Left lung (tissue), 10 donors: ENCODE results near the gene PAAF1. TPM values are rescaled to one million over a fixed set of nuclear protein-coding genes. Genes with fewer than 3 reads are reported as not detected.

Experiments
- ATAC-seq: fragments of 200-7000 bp; cut with Tn5 transposase; one replicate; pipeline ENCODE4 v1.9.1; 2020; ENCODE audit warnings: moderate library complexity
- DNase-seq, 4 donors: peaks; one replicate each; pipeline ENCODE4 v3.0.0-alpha.2; 2013 to 2020
- H3K27ac ChIP-seq, 2 donors: fragments of 200-600 bp; sonication (generic) in 1 of 2; one replicate each; pipeline versions ENCODE4 v1.5.0 to v1.8.0; 2020 to 2021
- H3K27me3 ChIP-seq, 2 donors: fragments of 200-600 bp; sonication (generic) in 1 of 2; one replicate each; pipeline versions ENCODE4 v1.5.0 to v1.8.0; 2020 to 2021
- H3K36me3 ChIP-seq, 2 donors: fragments of 200-600 bp; sonication (generic) in 1 of 2; one replicate each; pipeline versions ENCODE4 v1.5.0 to v1.8.0; 2020 to 2021
- H3K4me1 ChIP-seq, 2 donors: fragments of 200-600 bp; one replicate each; pipeline ENCODE4 v1.8.0; 2021
- H3K4me3 ChIP-seq, 2 donors: fragments of 200-600 bp; sonication (generic) in 1 of 2; one replicate each; pipeline versions ENCODE4 v1.5.0 to v1.8.0; 2020 to 2021; ENCODE audit warnings: mild to moderate bottlenecking in 1 of 2
- H3K9me3 ChIP-seq, 2 donors: fragments of 200-600 bp; sonication (generic) in 1 of 2; one replicate each; pipeline versions ENCODE4 v1.5.0 to v1.8.0; 2020 to 2021
- intact Hi-C, 2 donors: fragments of 100-400 bp; cut with DNase I; formaldehyde crosslinking; loops; one replicate each; pipeline versions ENCODE4 v1.11.2 to v1.14.2; 2022
- polyA plus RNA-seq, 6 donors: library from polyadenylated mRNA; unstranded; fragments of 120-200 nt; gene quantifications; one replicate each; pipeline ENCODE4 v1.2.1, GENCODE V29; 2013; ENCODE audit not compliant: insufficient read length in 6 of 6
- total RNA-seq, 2 donors: library from RNA; stranded (reverse); fragmentation: NEBNext Ultra II Directional; extraction: Animal tissue kit (Norgen Biotek cat#: 25700); gene quantifications; one replicate each; pipeline ENCODE4 v1.2.1, GENCODE V29; 2021
- TF ChIP-seq, protein P1 (sequence below), 2 donors: fragments of 200-600 bp; sonication (generic) in 1 of 2; IDR thresholded peaks; one replicate each; pipeline versions ENCODE4 v1.5.0 to v1.8.0; 2021; ENCODE audit warnings: antibody characterized with exemption in 2 of 2
- donor health status: DM: no; HTN: yes; CAD: no.
- donor health status: DM: no; HTN: no; CAD: no.

Gene PAAF1
- total and polyA plus RNA-seq, 8 donors = 13.0 to 47.3 (median 34.3) TPM

GRCh38 chr11:73889536-73889935 is 12.7 kb downstream of the PAAF1 start:
- DNase-seq (no peak), ATAC-seq (no peak)
- Histone ChIP-seq H3K27ac (no peak overlapping the region), H3K9me3 (no peaks in the 10 kb centered on the region), H3K27me3 (no peaks in the 10 kb centered on the region), H3K4me1 (no peaks in the 10 kb centered on the region), H3K36me3 (peaks cover 0 to 31% of the 10 kb centered on the region in 2 donors), H3K4me3 (no peak overlapping the region)
- intact Hi-C loops = no loop called here
- TF ChIP-seq, protein P1, sequence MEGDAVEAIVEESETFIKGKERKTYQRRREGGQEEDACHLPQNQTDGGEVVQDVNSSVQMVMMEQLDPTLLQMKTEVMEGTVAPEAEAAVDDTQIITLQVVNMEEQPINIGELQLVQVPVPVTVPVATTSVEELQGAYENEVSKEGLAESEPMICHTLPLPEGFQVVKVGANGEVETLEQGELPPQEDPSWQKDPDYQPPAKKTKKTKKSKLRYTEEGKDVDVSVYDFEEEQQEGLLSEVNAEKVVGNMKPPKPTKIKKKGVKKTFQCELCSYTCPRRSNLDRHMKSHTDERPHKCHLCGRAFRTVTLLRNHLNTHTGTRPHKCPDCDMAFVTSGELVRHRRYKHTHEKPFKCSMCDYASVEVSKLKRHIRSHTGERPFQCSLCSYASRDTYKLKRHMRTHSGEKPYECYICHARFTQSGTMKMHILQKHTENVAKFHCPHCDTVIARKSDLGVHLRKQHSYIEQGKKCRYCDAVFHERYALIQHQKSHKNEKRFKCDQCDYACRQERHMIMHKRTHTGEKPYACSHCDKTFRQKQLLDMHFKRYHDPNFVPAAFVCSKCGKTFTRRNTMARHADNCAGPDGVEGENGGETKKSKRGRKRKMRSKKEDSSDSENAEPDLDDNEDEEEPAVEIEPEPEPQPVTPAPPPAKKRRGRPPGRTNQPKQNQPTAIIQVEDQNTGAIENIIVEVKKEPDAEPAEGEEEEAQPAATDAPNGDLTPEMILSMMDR (IDR thresholded peaks at IDR 0.05) = no peak

- DNase-seq = no peak
- Histone ChIP-seq H3K36me3 (peaks cover 0 to 25% of the 10 kb centered on the region in 2 donors), H3K9me3 (no peaks in the 10 kb centered on the region), H3K27me3 (no peaks in the 10 kb centered on the region), H3K4me1 (no peaks in the 10 kb centered on the region), H3K4me3 (no peak overlapping the region), H3K27ac (no peak overlapping the region)
- TF ChIP-seq, protein P1 (IDR thresholded peaks at IDR 0.05) = no peak
- no peak for ATAC-seq
- intact Hi-C loops = no loop called here
Observed at GRCh38 chr11:73893041-73893440, 16.2 kb downstream of the PAAF1 start.

DNA sequence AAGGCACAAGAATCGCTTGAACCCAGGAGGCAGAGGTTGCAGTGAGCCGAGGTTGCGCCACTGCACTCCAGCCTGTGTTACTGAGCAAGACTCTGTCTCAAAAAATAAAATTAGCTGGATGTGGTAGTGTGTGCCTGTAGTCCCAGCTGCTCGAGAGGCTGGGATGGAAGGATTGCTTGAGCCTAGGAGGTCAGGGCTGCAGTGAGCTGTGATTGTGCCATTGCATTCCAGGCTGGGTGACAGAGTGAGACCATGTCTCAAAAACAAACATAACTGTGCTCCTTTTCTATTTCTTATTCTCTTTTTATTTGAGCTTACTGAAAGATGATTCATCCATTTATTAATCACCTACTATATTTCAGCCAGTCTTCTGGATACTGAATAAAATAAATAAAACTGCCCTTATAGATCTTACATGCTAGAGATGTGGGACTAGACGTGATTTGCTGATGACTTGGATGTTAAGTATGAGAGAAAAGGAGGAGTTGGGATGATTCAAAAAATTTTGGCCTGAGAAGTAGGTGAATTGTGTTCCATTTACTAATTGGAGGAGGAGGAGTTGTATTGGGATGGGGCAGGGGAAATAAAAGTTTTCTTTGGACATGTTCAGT is 18.0 kb downstream of the PAAF1 start:
- Histone ChIP-seq H3K9me3 (no peaks in the 10 kb centered on the region), H3K27me3 (no peaks in the 10 kb centered on the region), H3K36me3 (peaks cover 0 to 36% of the 10 kb centered on the region in 2 donors), H3K4me1 (no peaks in the 10 kb centered on the region), H3K4me3 (no peak overlapping the region), H3K27ac (no peak overlapping the region)
- TF ChIP-seq, protein P1 (IDR thresholded peaks at IDR 0.05) = no peak
- intact Hi-C loops = no loop called here
- ATAC-seq (no peak), DNase-seq (no peak)

DNA sequence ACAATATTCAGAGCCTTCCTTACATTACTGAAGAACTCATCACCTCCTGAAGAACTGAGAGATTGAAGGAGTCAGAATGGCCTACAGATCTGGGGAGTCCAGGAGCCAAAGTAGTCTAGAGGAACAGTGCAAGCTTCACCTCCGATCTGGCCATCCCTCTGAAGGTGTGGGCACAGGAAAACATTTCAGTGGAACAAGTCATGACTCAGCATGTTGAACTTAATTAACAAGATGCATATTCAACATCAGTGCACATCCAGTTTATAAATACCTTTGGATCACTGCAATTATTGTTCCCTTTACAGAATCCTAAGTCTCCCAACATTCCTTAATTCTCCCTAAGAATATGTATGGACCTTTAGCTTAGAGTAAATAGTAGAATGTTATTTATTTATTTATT is 25.5 kb downstream of the PAAF1 start:
- no peak overlapping the region for H3K4me3 ChIP-seq
- no peak for DNase-seq
- intact Hi-C loops = no loop called here
- no peak for ATAC-seq
- no peak overlapping the region for H3K27ac ChIP-seq
- TF ChIP-seq, protein P1 (IDR thresholded peaks at IDR 0.05) = no peak
- H3K4me1 ChIP-seq = no peaks in the 10 kb centered on the region
- H3K27me3 ChIP-seq = no peaks in the 10 kb centered on the region
- peaks cover 0 to 38% of the 10 kb centered on the region in 2 donors for H3K36me3 ChIP-seq
- H3K9me3 ChIP-seq = no peaks in the 10 kb centered on the region

DNA sequence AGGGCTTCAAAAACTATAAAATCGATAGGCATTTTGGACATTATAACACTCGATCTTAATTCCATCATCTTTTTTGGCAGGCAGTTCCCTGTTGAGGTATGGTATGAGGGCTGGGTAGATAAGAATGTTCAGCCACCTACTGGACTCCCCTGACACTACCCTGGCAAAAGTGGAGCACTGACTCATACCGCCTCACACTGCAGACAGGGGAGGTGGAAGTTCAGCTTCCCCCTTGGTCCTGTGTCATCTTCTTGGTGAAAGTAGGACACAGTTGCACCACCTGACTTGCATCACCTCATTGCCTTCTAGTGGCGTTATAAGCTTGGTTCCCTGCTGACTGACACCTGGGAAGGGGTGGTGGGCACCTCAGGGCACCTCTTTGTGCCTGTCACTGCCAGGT is 30.4 kb downstream of the PAAF1 start:
- Histone ChIP-seq H3K4me3 (no peak overlapping the region), H3K36me3 (peaks cover 0 to 47% of the 10 kb centered on the region in 2 donors), H3K9me3 (no peaks in the 10 kb centered on the region), H3K27ac (no peak overlapping the region), H3K27me3 (no peaks in the 10 kb centered on the region), H3K4me1 (peaks cover 0 to 3% of the 10 kb centered on the region in 2 donors)
- no peak for DNase-seq
- TF ChIP-seq, protein P1 (IDR thresholded peaks at IDR 0.05) = no peak
- intact Hi-C loops = no loop called here
- ATAC-seq = peak; percentile 74
